GM13976 (cell line): Measurements from ENCODE around the gene SMAD1.

ENCODE experiments used
- DNase-seq: peaks from one replicate; pipeline ENCODE4 v3.0.0; 2012; ENCODE audit warnings: low spot score
- CTCF ChIP-seq: IDR thresholded peaks from 2 replicates; pipeline ENCODE4 v1.5.1; 2012; ENCODE audit warnings: borderline replicate concordance, mild to moderate bottlenecking; ENCODE audit not compliant: insufficient read depth; ENCODE audit errors: extremely low read depth, missing control alignments, control extremely low read depth
- in situ Hi-C: fragments of 300-500 bp; cut with MboI; formaldehyde crosslinking; loops from one replicate; pipeline ENCODE4 v1.12.0; 2022; ENCODE audit warnings: low sequenced_read_pairs, mixed read lengths, inconsistent platforms; ENCODE audit not compliant: unreplicated experiment

SMAD1 gene

GRCh38 chr4:145536044-145536443, 54.4 kb downstream of the SMAD1 start:
- in situ Hi-C loops: no loop called here
- no peak for DNase-seq
- no peak for TF ChIP-seq CTCF

DNA sequence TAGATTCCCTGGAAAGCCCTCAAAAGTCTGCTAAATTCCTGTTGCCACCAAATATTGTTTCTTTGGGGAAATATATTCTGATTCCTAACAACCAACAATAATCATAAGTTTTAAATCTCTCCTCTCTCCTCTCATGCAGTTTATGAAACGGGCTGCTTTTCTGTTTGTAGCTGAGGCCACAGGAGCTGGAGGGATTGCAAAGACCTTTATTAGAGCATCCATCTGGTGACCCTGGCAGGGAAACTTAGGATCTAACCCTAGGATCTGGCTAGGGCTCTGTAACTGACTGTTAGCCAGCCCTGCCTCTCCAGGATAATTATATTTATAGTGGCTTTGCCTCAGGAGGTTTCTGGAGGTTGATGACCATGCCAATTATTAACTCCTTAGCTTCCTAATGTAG, 56.9 kb downstream of the SMAD1 start:
- in situ Hi-C loops: no loop called here

GRCh38 chr4:145539671-145540070, 58.0 kb downstream of the SMAD1 start:
- in situ Hi-C loops: no loop called here
- TF ChIP-seq CTCF: no peak
- no peak for DNase-seq

More for the DNA sequence above, 56.9 kb downstream of the SMAD1 start:
- no peak for TF ChIP-seq CTCF
- DNase-seq: no peak

DNA sequence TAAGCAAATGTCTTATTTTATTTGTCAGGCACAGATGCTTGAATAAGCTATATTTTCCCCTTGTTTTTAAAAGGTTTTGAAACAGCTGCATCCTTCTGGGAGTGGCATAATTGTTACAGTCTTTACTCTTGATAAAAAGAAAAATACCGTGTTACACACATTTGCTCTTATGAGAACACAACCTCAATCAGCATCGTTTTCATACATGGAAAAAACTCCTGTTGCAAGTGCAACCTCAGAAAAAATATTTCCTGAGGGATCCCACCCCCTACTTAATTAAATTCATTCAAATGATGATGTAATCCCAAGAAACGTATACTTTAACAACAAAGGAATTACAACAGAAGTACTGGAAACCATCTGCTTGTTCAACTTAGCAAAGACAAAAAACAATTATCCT, 58.6 kb downstream of the SMAD1 start:
- in situ Hi-C loops: no loop called here
- TF ChIP-seq CTCF: no peak
- DNase-seq: no peak

GRCh38 chr4:145541346-145541745, 59.7 kb downstream of the SMAD1 start:
- no peak for DNase-seq
- in situ Hi-C loops: no loop called here
- TF ChIP-seq CTCF: no peak

GRCh38 chr4:145545031-145545430, 63.4 kb downstream of the SMAD1 start:
- no peak for TF ChIP-seq CTCF
- DNase-seq: no peak
- in situ Hi-C loops: no loop called here
